ENCODE results near the gene P2RY11.

The P2RY11 gene

GRCh38 chr19:10145031-10145430 lies 33.5 kb downstream of the P2RY11 start:
- no peak overlapping the region for H3K27ac ChIP-seq
- no peak for DNase-seq (ENCODE audit: low read depth, low spot score)
- no peak overlapping the region for H3K9ac ChIP-seq (ENCODE audit: insufficient read length)
- H3K4me3 ChIP-seq = no peak overlapping the region
- H3K9me3 ChIP-seq (ENCODE audit: low read depth, low read length) = no peaks in the 10 kb centered on the region
- TF ChIP-seq POLR2AphosphoS5 (IDR thresholded peaks at IDR 0.05; ENCODE audit: borderline replicate concordance, low read depth, low read length) = no peak
- no peak for TF ChIP-seq EZH2 (IDR thresholded peaks at IDR 0.05)
- no peak for TF ChIP-seq FOXP2 (optimal IDR thresholded peaks at IDR 0.05; ENCODE audit: control extremely low read depth, extremely low read length, insufficient read depth)
- H3K36me3 ChIP-seq (ENCODE audit: insufficient read depth, low read length) = peaks cover 94% of the 10 kb centered on the region

GRCh38 chr19:10146142-10146541 lies 34.6 kb downstream of the P2RY11 start:
- DNase-seq (ENCODE audit: low read depth, low spot score) = no peak
- Histone ChIP-seq H3K9ac (ENCODE audit: insufficient read length) (no peak overlapping the region), H3K9me3 (ENCODE audit: low read depth, low read length) (no peaks in the 10 kb centered on the region), H3K36me3 (ENCODE audit: insufficient read depth, low read length) (peaks cover 94% of the 10 kb centered on the region), H3K27ac (no peak overlapping the region), H3K4me3 (no peak overlapping the region)
- TF ChIP-seq EZH2 (IDR thresholded peaks at IDR 0.05) = no peak
- TF ChIP-seq POLR2AphosphoS5 (IDR thresholded peaks at IDR 0.05; ENCODE audit: borderline replicate concordance, low read depth, low read length) = no peak
- no peak for TF ChIP-seq FOXP2 (optimal IDR thresholded peaks at IDR 0.05; ENCODE audit: control extremely low read depth, extremely low read length, insufficient read depth)

DNA sequence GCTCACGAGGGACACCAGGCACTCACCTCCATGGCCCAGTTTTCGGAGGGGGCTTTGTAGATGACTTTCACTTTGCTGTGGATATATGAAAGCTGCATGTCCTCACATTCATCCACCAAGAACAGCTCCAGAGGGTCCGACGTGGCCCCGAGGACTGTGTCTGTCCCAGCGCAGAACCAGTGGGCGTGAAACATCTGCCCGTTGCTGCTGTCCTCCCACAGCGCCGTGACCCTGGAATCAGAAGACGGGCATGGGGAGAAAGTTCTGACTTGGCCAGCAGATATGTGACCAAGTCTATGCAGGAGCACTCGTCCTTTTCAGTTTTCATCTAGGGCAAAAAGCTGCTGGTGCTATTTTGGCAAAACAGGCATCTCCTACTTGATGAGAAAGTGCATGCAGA lies 37.9 kb downstream of the P2RY11 start:
- Histone ChIP-seq H3K36me3 (ENCODE audit: insufficient read depth, low read length) (peaks cover 90% of the 10 kb centered on the region), H3K9me3 (ENCODE audit: low read depth, low read length) (no peaks in the 10 kb centered on the region), H3K4me3 (no peak overlapping the region), H3K9ac (ENCODE audit: insufficient read length) (no peak overlapping the region), H3K27ac (no peak overlapping the region)
- TF ChIP-seq POLR2AphosphoS5 (IDR thresholded peaks at IDR 0.05; ENCODE audit: borderline replicate concordance, low read depth, low read length) (no peak), EZH2 (IDR thresholded peaks at IDR 0.05) (no peak), FOXP2 (optimal IDR thresholded peaks at IDR 0.05; ENCODE audit: control extremely low read depth, extremely low read length, insufficient read depth) (no peak)
- no peak for DNase-seq (ENCODE audit: low read depth, low spot score)

- Histone ChIP-seq H3K4me3 (no peak overlapping the region), H3K27ac (no peak overlapping the region), H3K9ac (ENCODE audit: insufficient read length) (no peak overlapping the region), H3K36me3 (ENCODE audit: insufficient read depth, low read length) (peaks cover 89% of the 10 kb centered on the region), H3K9me3 (ENCODE audit: low read depth, low read length) (no peaks in the 10 kb centered on the region)
- DNase-seq (ENCODE audit: low read depth, low spot score) = no peak
- TF ChIP-seq EZH2 (IDR thresholded peaks at IDR 0.05) (no peak), FOXP2 (optimal IDR thresholded peaks at IDR 0.05; ENCODE audit: control extremely low read depth, extremely low read length, insufficient read depth) (no peak), POLR2AphosphoS5 (IDR thresholded peaks at IDR 0.05; ENCODE audit: borderline replicate concordance, low read depth, low read length) (no peak)
Measured at GRCh38 chr19:10151521-10151920, 40.0 kb downstream of the P2RY11 start.

DNA sequence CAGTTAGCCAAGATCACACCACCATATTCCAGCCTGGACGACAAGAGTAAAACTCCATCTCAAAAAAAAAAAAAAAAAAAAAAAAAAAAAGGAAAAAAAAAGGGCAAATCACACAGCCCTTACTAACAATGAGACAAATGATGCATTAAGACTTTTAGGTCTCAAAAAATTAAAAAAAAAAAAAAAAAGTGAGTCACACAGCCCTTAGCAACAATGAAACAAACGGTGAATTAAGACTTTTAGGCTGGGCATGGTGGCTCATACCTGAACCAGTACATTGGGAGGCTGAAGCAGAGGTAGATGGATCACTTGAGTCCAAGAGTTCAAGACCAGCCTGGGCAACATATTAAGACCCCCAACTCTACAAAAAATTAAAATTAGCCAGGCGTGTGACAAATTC lies 40.6 kb downstream of the P2RY11 start:
- TF ChIP-seq EZH2 (IDR thresholded peaks at IDR 0.05) (no peak), FOXP2 (optimal IDR thresholded peaks at IDR 0.05; ENCODE audit: control extremely low read depth, extremely low read length, insufficient read depth) (no peak), POLR2AphosphoS5 (IDR thresholded peaks at IDR 0.05; ENCODE audit: borderline replicate concordance, low read depth, low read length) (no peak)
- no peak for DNase-seq (ENCODE audit: low read depth, low spot score)
- no peak overlapping the region for H3K9ac ChIP-seq (ENCODE audit: insufficient read length)
- no peak overlapping the region for H3K4me3 ChIP-seq
- H3K36me3 ChIP-seq (ENCODE audit: insufficient read depth, low read length) = peaks cover 90% of the 10 kb centered on the region
- H3K27ac ChIP-seq = no peak overlapping the region
- H3K9me3 ChIP-seq (ENCODE audit: low read depth, low read length) = no peaks in the 10 kb centered on the region

- Histone ChIP-seq H3K9me3 (ENCODE audit: low read depth, low read length) (no peaks in the 10 kb centered on the region), H3K9ac (ENCODE audit: insufficient read length) (no peak overlapping the region), H3K27ac (no peak overlapping the region), H3K36me3 (ENCODE audit: insufficient read depth, low read length) (peaks cover 95% of the 10 kb centered on the region), H3K4me3 (no peak overlapping the region)
- TF ChIP-seq EZH2 (IDR thresholded peaks at IDR 0.05) (no peak), POLR2AphosphoS5 (IDR thresholded peaks at IDR 0.05; ENCODE audit: borderline replicate concordance, low read depth, low read length) (no peak), FOXP2 (optimal IDR thresholded peaks at IDR 0.05; ENCODE audit: control extremely low read depth, extremely low read length, insufficient read depth) (no peak)
- no peak for DNase-seq (ENCODE audit: low read depth, low spot score)
Measured at GRCh38 chr19:10155839-10156238, 44.3 kb downstream of the P2RY11 start.

DNA sequence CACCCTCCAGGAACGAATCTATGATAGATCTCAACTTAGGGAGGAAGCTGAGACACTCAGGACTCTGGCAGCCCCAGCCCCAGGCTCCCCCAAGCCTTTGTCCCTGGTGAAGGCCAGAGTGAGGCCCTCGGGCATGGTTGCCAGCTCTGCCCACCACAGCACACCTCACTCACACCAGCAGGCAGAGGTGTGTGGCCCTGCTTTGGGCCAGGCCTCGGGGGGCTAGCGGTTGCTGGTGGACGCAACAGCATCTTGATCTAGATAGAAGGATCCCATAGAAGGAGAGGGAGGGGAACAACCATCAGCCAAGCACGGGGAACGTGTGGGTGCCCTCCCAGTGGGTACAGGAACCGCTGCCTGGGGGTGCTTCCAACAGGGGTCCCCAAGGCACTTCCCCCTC lies 46.6 kb downstream of the P2RY11 start:
- no peak for TF ChIP-seq FOXP2 (optimal IDR thresholded peaks at IDR 0.05; ENCODE audit: control extremely low read depth, extremely low read length, insufficient read depth)
- no peak for TF ChIP-seq POLR2AphosphoS5 (IDR thresholded peaks at IDR 0.05; ENCODE audit: borderline replicate concordance, low read depth, low read length)
- TF ChIP-seq EZH2 (IDR thresholded peaks at IDR 0.05) = no peak
- no peak for DNase-seq (ENCODE audit: low read depth, low spot score)
- no peak overlapping the region for H3K9ac ChIP-seq (ENCODE audit: insufficient read length)
- no peak overlapping the region for H3K27ac ChIP-seq
- peaks cover 94% of the 10 kb centered on the region for H3K36me3 ChIP-seq (ENCODE audit: insufficient read depth, low read length)
- H3K4me3 ChIP-seq = no peak overlapping the region
- H3K9me3 ChIP-seq (ENCODE audit: low read depth, low read length) = no peaks in the 10 kb centered on the region

DNA sequence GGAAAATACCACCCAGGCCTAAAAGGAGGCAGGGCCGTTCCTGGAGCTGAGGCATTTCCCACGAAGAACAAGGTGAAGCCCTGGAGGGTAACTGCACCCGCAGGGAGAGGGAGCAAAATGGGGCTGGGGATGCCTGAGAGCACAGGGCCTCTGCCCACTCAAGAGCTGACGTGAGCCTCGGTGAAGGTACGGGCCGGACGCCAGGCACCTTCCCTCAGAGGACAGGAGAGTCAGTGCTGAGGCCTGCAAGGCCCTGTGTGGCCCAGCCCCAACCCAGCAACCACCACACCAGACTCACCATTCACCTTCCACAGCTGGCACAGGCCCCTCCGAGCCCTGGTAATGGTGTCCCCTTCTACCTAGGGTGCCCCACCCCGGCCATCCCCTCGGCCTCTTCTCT lies 47.0 kb downstream of the P2RY11 start:
- Histone ChIP-seq H3K9ac (ENCODE audit: insufficient read length) (no peak overlapping the region), H3K36me3 (ENCODE audit: insufficient read depth, low read length) (peaks cover 97% of the 10 kb centered on the region), H3K4me3 (no peak overlapping the region), H3K27ac (no peak overlapping the region), H3K9me3 (ENCODE audit: low read depth, low read length) (no peaks in the 10 kb centered on the region)
- no peak for DNase-seq (ENCODE audit: low read depth, low spot score)
- no peak for TF ChIP-seq EZH2 (IDR thresholded peaks at IDR 0.05)
- no peak for TF ChIP-seq POLR2AphosphoS5 (IDR thresholded peaks at IDR 0.05; ENCODE audit: borderline replicate concordance, low read depth, low read length)
- no peak for TF ChIP-seq FOXP2 (optimal IDR thresholded peaks at IDR 0.05; ENCODE audit: control extremely low read depth, extremely low read length, insufficient read depth)

GRCh38 chr19:10159610-10160009 lies 48.1 kb downstream of the P2RY11 start:
- peaks cover 94% of the 10 kb centered on the region for H3K36me3 ChIP-seq (ENCODE audit: insufficient read depth, low read length)
- no peak for DNase-seq (ENCODE audit: low read depth, low spot score)

More at GRCh38 chr19:10159610-10160009, 48.1 kb downstream of the P2RY11 start:
- Histone ChIP-seq H3K4me3 (no peak overlapping the region), H3K27ac (no peak overlapping the region), H3K9ac (ENCODE audit: insufficient read length) (no peak overlapping the region), H3K9me3 (ENCODE audit: low read depth, low read length) (no peaks in the 10 kb centered on the region)
- no peak for TF ChIP-seq POLR2AphosphoS5 (IDR thresholded peaks at IDR 0.05; ENCODE audit: borderline replicate concordance, low read depth, low read length)
- no peak for TF ChIP-seq FOXP2 (optimal IDR thresholded peaks at IDR 0.05; ENCODE audit: control extremely low read depth, extremely low read length, insufficient read depth)
- TF ChIP-seq EZH2 (IDR thresholded peaks at IDR 0.05) = no peak

Measured in SK-N-MC (cell line).